PC-9 (cell line): Measurements from ENCODE around the gene CNGA2.

Experiments used
- CTCF ChIP-seq: fragments of 200-600 bp; sonication (generic); conservative IDR thresholded peaks from 2 replicates; pipeline ENCODE4 v1.6.1; 2017; ENCODE audit warnings: mixed run types, antibody characterized with exemption, mild to moderate bottlenecking, moderate library complexity
- EZH2 ChIP-seq: fragments of 200-600 bp; sonication (generic); IDR thresholded peaks from 2 replicates; pipeline ENCODE4 v1.8.0; 2017; ENCODE audit warnings: antibody characterized with exemption, low read depth

- no peak for TF ChIP-seq CTCF
- TF ChIP-seq EZH2, result no peak
Measured at GRCh38 chrX:151780621-151781020, 46.1 kb downstream of the CNGA2 start.
